Activated B cell treated with CpG ODN at 0.5 μM for 24 hours (primary cell): ENCODE measurements around the gene IGHMBP2. TPM values are rescaled to one million over a fixed set of nuclear protein-coding genes. Genes with fewer than 3 reads are reported as not detected.

Experiments used
- ATAC-seq: fragments of 200-7000 bp; cut with Tn5 transposase; one replicate; pipeline ENCODE4 v1.10.0; 2021; ENCODE audit warnings: low read depth, mild to moderate bottlenecking, moderate library complexity
- CTCF ChIA-PET: fragments of 350-600 bp; sonication (Branson Sonifier 250); formaldehyde crosslinking; loops from one replicate; lab custom pipeline; 2021; ENCODE audit warnings: antibody characterized with exemption; lab: Charles Lee
- POLR2A ChIA-PET: fragments of 350-600 bp; sonication (Branson Sonifier 250); formaldehyde crosslinking; loops from one replicate; lab custom pipeline; 2021; ENCODE audit warnings: antibody characterized with exemption; lab: Charles Lee
- DNase-seq: peaks from one replicate; pipeline ENCODE4 v3.0.0; 2022
- H3K27ac Mint-ChIP-seq: one replicate; pipeline ENCODE4 v1.8.0; 2020; ENCODE audit warnings: mixed read lengths
- H3K27me3 Mint-ChIP-seq: one replicate; pipeline ENCODE4 v1.8.0; 2021; ENCODE audit warnings: mixed read lengths
- H3K36me3 Mint-ChIP-seq: one replicate; pipeline ENCODE4 v1.8.0; 2021; ENCODE audit warnings: low read depth, mixed read lengths
- H3K4me1 Mint-ChIP-seq: one replicate; pipeline ENCODE4 v1.8.0; 2021; ENCODE audit warnings: mixed read lengths
- H3K4me3 Mint-ChIP-seq: one replicate; pipeline ENCODE4 v1.8.0; 2020; ENCODE audit warnings: mild to moderate bottlenecking, mixed read lengths
- H3K9me3 Mint-ChIP-seq: one replicate; pipeline ENCODE4 v1.8.0; 2020; ENCODE audit warnings: mixed read lengths
- intact Hi-C: fragments of 100-400 bp; cut with micrococcal nuclease; formaldehyde crosslinking; loops from one replicate; pipeline ENCODE4 v1.15.1; 2024
- total RNA-seq: library from RNA; stranded (reverse); gene quantifications from 2 replicates; pipeline ENCODE4 v1.2.3, GENCODE V29; 2022
- TF ChIP-seq, protein P1 (sequence below): fragments of 200-600 bp; IDR thresholded peaks from one replicate; pipeline ENCODE4 v1.8.0; 2022; ENCODE audit warnings: antibody characterized with exemption, mild to moderate bottlenecking

IGHMBP2 gene
- total RNA-seq, 1 donor from 2014 or later: 33.8 TPM

GRCh38 chr11:68890490-68891231 is 13.0 kb upstream of the IGHMBP2 start:
- Mint-ChIP-seq H3K27ac (no peak overlapping the region), H3K9me3 (no peaks in the 10 kb centered on the region), H3K4me3 (no peak overlapping the region), H3K4me1 (no peaks in the 10 kb centered on the region), H3K36me3 (peaks cover 42% of the 10 kb centered on the region), H3K27me3 (no peaks in the 10 kb centered on the region)
- ChIA-PET POLR2A (no interaction called here), CTCF (no interaction called here)
- intact Hi-C loops: no loop called here
- no peak for ATAC-seq
- TF ChIP-seq, protein P1, sequence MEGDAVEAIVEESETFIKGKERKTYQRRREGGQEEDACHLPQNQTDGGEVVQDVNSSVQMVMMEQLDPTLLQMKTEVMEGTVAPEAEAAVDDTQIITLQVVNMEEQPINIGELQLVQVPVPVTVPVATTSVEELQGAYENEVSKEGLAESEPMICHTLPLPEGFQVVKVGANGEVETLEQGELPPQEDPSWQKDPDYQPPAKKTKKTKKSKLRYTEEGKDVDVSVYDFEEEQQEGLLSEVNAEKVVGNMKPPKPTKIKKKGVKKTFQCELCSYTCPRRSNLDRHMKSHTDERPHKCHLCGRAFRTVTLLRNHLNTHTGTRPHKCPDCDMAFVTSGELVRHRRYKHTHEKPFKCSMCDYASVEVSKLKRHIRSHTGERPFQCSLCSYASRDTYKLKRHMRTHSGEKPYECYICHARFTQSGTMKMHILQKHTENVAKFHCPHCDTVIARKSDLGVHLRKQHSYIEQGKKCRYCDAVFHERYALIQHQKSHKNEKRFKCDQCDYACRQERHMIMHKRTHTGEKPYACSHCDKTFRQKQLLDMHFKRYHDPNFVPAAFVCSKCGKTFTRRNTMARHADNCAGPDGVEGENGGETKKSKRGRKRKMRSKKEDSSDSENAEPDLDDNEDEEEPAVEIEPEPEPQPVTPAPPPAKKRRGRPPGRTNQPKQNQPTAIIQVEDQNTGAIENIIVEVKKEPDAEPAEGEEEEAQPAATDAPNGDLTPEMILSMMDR: no peak
- no peak for DNase-seq

- Mint-ChIP-seq H3K27me3 (no peaks in the 10 kb centered on the region), H3K4me1 (no peaks in the 10 kb centered on the region), H3K4me3 (no peak overlapping the region), H3K9me3 (no peaks in the 10 kb centered on the region), H3K36me3 (peaks cover 50% of the 10 kb centered on the region), H3K27ac (no peak overlapping the region)
- DNase-seq (no peak), ATAC-seq (no peak)
- ChIA-PET CTCF (no interaction called here), POLR2A (no interaction called here)
- intact Hi-C loops: no loop called here
- TF ChIP-seq, protein P1: no peak
Observed at GRCh38 chr11:68891351-68891948, 12.2 kb upstream of the IGHMBP2 start.

DNA sequence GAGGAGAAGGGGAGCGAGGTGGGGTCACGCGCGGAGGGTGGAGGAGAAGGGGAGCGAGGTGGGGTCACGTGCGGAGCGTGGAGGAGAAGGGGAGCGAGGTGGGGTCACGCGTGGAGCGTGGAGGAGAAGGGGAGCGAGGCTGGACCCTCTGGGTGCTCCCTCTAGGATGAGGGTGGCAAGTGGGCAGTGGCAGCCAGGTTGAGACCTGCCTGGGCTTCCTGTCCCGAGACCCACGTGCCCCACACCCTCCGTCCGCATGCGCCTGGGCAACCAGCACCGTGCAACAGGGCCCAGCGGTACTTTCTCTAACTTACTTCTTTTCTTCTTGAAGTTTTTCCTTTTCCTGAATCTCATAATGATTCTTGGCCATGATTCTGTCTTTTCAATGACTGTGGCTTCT is 11.1 kb upstream of the IGHMBP2 start:
- H3K4me3 Mint-ChIP-seq: no peak overlapping the region
- intact Hi-C loops: no loop called here
- TF ChIP-seq, protein P1: no peak
- CTCF ChIA-PET: no interaction called here
- H3K36me3 Mint-ChIP-seq: peaks cover 61% of the 10 kb centered on the region
- ATAC-seq (no peak), DNase-seq (no peak)
- no peaks in the 10 kb centered on the region for H3K9me3 Mint-ChIP-seq
- no peaks in the 10 kb centered on the region for H3K4me1 Mint-ChIP-seq
- H3K27ac Mint-ChIP-seq: no peak overlapping the region
- H3K27me3 Mint-ChIP-seq: no peaks in the 10 kb centered on the region
- POLR2A ChIA-PET: no interaction called here

DNA sequence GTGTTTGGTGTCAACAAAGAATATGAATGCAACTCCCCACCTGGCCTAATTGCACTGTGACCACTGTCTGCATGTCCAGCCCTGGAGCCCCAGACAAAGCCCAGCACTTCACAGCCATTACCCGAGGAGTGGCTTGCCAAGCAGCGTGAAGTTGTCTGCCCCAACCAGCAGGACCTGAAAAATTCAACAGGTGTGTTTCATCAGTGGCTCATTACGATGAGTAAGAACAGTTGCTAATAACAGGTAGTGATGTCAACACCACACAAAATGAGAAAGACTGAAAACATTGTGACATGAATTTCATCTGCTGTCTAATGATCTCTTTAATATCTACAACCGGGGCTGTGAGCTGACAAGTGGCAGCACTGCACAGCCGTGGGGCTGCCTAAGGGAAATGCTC is 10.4 kb upstream of the IGHMBP2 start:
- CTCF ChIA-PET: no interaction called here
- Mint-ChIP-seq H3K27ac (no peak overlapping the region), H3K27me3 (no peaks in the 10 kb centered on the region), H3K36me3 (peaks cover 68% of the 10 kb centered on the region), H3K9me3 (no peaks in the 10 kb centered on the region), H3K4me3 (no peak overlapping the region), H3K4me1 (no peaks in the 10 kb centered on the region)
- POLR2A ChIA-PET: no interaction called here
- TF ChIP-seq, protein P1: no peak
- DNase-seq (no peak), ATAC-seq (no peak)
- intact Hi-C loops: no loop called here

- Mint-ChIP-seq H3K27ac (no peak overlapping the region), H3K27me3 (no peaks in the 10 kb centered on the region), H3K9me3 (no peaks in the 10 kb centered on the region), H3K36me3 (peaks cover 83% of the 10 kb centered on the region), H3K4me3 (no peak overlapping the region), H3K4me1 (peaks cover 2% of the 10 kb centered on the region)
- CTCF ChIA-PET: no interaction called here
- TF ChIP-seq, protein P1: no peak
- DNase-seq: no peak
- ATAC-seq: no peak
- intact Hi-C loops: no loop called here
- POLR2A ChIA-PET: no interaction called here
Observed at GRCh38 chr11:68896171-68896959, 7.3 kb upstream of the IGHMBP2 start.
